HL-60 (cell line): ENCODE results near the gene WWOX.

Source experiments
- DNase-seq, 2 experiments: peaks; one replicate each; pipeline ENCODE4 v3.0.0-alpha.2; 2010 to 2020; ENCODE audit warnings: low read depth in 1 of 2, low spot score in 1 of 2
- H3K27ac ChIP-seq: fragments of 250-450 bp; sonication (Bioruptor Pico); replicated peaks from 2 replicates; pipeline ENCODE4 v1.5.1; 2020; ENCODE audit warnings: mild to moderate bottlenecking, moderate library complexity
- H3K27me3 ChIP-seq: fragments of 250-450 bp; sonication (Bioruptor Pico); 2 replicates; pipeline ENCODE4 v1.5.1; 2021; ENCODE audit warnings: mild to moderate bottlenecking, moderate library complexity; ENCODE audit not compliant: insufficient read depth, poor library complexity, severe bottlenecking
- H3K4me3 ChIP-seq: replicated peaks from 2 replicates; pipeline ENCODE4 v1.5.1; 2011; ENCODE audit warnings: mild to moderate bottlenecking, control low read depth, low read length; ENCODE audit not compliant: insufficient read depth
- GABPA ChIP-seq: IDR thresholded peaks from 2 replicates; pipeline ENCODE4 v1.6.1; 2012; ENCODE audit warnings: low read depth
- POLR2AphosphoS5 ChIP-seq: IDR thresholded peaks from 2 replicates; pipeline ENCODE4 v1.6.1; 2012; ENCODE audit warnings: low read depth
- SPI1 ChIP-seq: IDR thresholded peaks from 2 replicates; pipeline ENCODE4 v1.6.1; 2012; ENCODE audit warnings: low read depth, mild to moderate bottlenecking, borderline replicate concordance
- TF ChIP-seq, protein P1 (sequence below): IDR thresholded peaks from 2 replicates; pipeline ENCODE4 v1.6.1; 2012; ENCODE audit warnings: low read depth; ENCODE audit not compliant: insufficient replicate concordance
- TF ChIP-seq, protein P2 (sequence below): IDR thresholded peaks from one replicate; pipeline ENCODE4 v1.5.1; 2011; ENCODE audit warnings: low read length, control low read depth, inconsistent platforms; ENCODE audit not compliant: insufficient read depth

WWOX gene

DNA sequence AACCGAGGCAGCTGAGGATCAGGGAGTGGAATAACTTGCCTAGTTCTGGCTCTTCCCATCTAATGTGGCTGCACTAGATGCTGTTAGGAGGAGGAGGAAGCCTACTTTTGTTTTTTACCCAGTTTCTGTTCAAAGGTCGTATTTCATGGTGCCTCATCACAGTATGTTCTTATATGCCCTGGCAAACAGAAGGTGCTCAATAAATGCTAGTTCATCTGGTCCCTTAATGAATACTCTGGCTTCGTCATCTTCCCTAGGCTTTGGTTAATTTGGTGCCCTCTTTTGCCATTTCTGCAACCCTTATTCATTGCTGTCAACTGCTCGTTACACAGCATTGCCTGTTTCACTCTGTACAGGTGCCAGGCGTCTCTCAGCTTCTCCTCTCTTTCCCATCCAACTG is 151.7 kb downstream of the WWOX start:
- no peaks in the 10 kb centered on the region for H3K27me3 ChIP-seq
- no peak for TF ChIP-seq POLR2AphosphoS5
- no peak for TF ChIP-seq GABPA
- TF ChIP-seq, protein P1, sequence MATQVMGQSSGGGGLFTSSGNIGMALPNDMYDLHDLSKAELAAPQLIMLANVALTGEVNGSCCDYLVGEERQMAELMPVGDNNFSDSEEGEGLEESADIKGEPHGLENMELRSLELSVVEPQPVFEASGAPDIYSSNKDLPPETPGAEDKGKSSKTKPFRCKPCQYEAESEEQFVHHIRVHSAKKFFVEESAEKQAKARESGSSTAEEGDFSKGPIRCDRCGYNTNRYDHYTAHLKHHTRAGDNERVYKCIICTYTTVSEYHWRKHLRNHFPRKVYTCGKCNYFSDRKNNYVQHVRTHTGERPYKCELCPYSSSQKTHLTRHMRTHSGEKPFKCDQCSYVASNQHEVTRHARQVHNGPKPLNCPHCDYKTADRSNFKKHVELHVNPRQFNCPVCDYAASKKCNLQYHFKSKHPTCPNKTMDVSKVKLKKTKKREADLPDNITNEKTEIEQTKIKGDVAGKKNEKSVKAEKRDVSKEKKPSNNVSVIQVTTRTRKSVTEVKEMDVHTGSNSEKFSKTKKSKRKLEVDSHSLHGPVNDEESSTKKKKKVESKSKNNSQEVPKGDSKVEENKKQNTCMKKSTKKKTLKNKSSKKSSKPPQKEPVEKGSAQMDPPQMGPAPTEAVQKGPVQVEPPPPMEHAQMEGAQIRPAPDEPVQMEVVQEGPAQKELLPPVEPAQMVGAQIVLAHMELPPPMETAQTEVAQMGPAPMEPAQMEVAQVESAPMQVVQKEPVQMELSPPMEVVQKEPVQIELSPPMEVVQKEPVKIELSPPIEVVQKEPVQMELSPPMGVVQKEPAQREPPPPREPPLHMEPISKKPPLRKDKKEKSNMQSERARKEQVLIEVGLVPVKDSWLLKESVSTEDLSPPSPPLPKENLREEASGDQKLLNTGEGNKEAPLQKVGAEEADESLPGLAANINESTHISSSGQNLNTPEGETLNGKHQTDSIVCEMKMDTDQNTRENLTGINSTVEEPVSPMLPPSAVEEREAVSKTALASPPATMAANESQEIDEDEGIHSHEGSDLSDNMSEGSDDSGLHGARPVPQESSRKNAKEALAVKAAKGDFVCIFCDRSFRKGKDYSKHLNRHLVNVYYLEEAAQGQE = no peak
- no peak for TF ChIP-seq SPI1
- TF ChIP-seq, protein P2, sequence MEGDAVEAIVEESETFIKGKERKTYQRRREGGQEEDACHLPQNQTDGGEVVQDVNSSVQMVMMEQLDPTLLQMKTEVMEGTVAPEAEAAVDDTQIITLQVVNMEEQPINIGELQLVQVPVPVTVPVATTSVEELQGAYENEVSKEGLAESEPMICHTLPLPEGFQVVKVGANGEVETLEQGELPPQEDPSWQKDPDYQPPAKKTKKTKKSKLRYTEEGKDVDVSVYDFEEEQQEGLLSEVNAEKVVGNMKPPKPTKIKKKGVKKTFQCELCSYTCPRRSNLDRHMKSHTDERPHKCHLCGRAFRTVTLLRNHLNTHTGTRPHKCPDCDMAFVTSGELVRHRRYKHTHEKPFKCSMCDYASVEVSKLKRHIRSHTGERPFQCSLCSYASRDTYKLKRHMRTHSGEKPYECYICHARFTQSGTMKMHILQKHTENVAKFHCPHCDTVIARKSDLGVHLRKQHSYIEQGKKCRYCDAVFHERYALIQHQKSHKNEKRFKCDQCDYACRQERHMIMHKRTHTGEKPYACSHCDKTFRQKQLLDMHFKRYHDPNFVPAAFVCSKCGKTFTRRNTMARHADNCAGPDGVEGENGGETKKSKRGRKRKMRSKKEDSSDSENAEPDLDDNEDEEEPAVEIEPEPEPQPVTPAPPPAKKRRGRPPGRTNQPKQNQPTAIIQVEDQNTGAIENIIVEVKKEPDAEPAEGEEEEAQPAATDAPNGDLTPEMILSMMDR = no peak
- H3K27ac ChIP-seq = no peak overlapping the region
- no peak overlapping the region for H3K4me3 ChIP-seq
- no peak for DNase-seq

DNA sequence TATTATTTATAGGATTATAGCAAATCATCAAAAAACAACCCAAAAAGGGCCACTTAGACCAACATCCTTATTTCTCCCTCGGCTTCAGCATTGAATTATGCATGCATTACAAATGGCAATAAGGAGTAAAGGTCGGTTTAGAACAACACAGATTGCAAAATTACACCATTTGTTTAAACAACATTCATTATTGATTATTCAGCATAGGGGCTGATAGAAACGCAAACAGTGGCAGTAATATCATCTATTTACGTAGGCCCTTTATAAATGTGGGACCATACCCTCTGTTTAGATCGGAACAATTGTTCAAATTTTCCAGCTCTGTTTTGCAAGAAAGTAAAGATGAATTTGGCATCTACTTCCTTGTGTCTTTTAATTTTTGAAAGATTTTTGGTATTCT is 153.3 kb downstream of the WWOX start:
- Histone ChIP-seq H3K27me3 (no peaks in the 10 kb centered on the region), H3K4me3 (no peak overlapping the region), H3K27ac (no peak overlapping the region)
- no peak for TF ChIP-seq SPI1
- TF ChIP-seq, protein P1 = no peak
- no peak for TF ChIP-seq POLR2AphosphoS5
- TF ChIP-seq, protein P2 = no peak
- no peak for TF ChIP-seq GABPA
- no peak for DNase-seq

DNA sequence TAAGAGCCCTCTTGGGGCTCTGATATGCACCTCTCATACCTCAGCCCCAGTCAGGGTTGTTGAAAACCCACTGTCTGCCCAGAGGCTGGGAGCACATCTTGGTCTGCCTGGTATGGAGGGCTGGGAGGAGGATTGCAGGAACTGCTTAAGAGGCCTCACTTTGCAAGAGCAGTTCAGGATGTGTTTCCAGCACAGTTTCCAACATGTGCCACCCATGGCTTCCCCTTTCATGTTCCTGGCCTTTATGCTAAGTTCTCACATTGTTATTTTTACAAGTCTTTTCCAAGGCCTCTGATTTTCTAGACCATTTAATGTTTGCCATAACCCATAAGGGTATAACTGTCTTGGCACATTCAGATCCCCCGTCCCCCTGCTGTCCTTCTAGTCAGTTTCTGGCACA is 155.4 kb downstream of the WWOX start:
- no peak overlapping the region for H3K27ac ChIP-seq
- no peak for DNase-seq
- TF ChIP-seq POLR2AphosphoS5 = no peak
- TF ChIP-seq GABPA = no peak
- no peak for TF ChIP-seq SPI1

DNA sequence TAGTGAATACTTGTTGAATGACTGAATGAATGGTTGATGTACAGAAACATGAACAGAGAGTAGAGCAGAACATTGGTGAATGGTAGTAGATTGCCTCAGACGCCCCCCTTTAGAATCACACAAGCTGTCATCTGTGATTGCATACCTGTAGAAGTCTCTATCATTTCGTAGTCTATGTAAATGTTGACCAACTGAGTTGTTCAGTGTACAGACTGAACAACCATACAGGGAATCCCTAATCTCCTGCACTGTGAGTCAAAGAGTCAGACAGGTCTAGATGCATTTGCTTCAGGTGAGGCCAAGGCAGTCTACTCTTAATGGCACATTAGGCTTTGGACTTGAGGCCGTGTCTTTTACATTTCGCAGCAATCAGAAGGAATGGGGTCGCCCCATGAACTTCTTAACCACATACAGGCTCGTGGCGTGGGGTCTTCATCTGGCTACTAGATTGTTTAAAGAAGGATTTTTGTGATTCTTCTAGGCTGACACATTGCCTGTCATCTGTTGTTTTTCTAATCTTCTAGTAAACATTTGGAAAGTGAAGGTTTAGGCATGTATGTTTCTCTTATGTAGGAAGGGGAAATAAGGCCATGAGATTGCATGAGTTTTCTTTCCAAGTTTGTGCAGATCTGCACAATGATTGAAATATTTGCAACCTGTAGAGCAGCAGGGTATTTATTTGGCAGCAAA is 157.4 kb downstream of the WWOX start:
- Histone ChIP-seq H3K27ac (no peak overlapping the region), H3K27me3 (no peaks in the 10 kb centered on the region), H3K4me3 (no peak overlapping the region)
- no peak for DNase-seq
- TF ChIP-seq, protein P1 = no peak
- TF ChIP-seq POLR2AphosphoS5 (no peak), SPI1 (no peak), GABPA (no peak)
- TF ChIP-seq, protein P2 = no peak

More for the DNA sequence above, 155.4 kb downstream of the WWOX start:
- Histone ChIP-seq H3K27me3 (no peaks in the 10 kb centered on the region), H3K4me3 (no peak overlapping the region)
